GM18907 (cell line): ENCODE results near the gene STEAP4.

ENCODE experiments used
- ATAC-seq: cut with Tn5 transposase; IDR thresholded peaks from one replicate; pipeline ENCODE4 v1.9.1; 2021; ENCODE audit warnings: mild to moderate bottlenecking, moderate library complexity; ENCODE audit not compliant: unreplicated experiment

The STEAP4 gene

GRCh38 chr7:88306590-88307048, at the start of gene STEAP4:
STEAP4 (minus strand) TSS chr7:88306894; CDS start chr7:88284269, 22,625 bp downstream.
- peak; percentile 60 for ATAC-seq

GRCh38 chr7:88355011-88355410, 48.3 kb upstream of the STEAP4 start:
- ATAC-seq, result no peak

GRCh38 chr7:88350118-88350517, 43.4 kb upstream of the STEAP4 start:
- no peak for ATAC-seq

GRCh38 chr7:88347517-88347916, 40.8 kb upstream of the STEAP4 start:
- ATAC-seq, result no peak

GRCh38 chr7:88347090-88347489, 40.4 kb upstream of the STEAP4 start:
- no peak for ATAC-seq

GRCh38 chr7:88346357-88346756, 39.7 kb upstream of the STEAP4 start:
- ATAC-seq, result no peak

GRCh38 chr7:88344956-88345832, 38.5 kb upstream of the STEAP4 start:
- ATAC-seq, result peak; percentile 72

- ATAC-seq, result no peak
Observed at GRCh38 chr7:88344271-88344670, 37.6 kb upstream of the STEAP4 start.

- no peak for ATAC-seq
Observed at GRCh38 chr7:88339195-88339922, 32.7 kb upstream of the STEAP4 start.

GRCh38 chr7:88338503-88338902, 31.8 kb upstream of the STEAP4 start:
- ATAC-seq, result no peak

GRCh38 chr7:88337572-88337971, 30.9 kb upstream of the STEAP4 start:
- ATAC-seq, result no peak

- no peak for ATAC-seq
Observed at GRCh38 chr7:88331322-88331721, 24.6 kb upstream of the STEAP4 start.

- ATAC-seq, result no peak
Observed at GRCh38 chr7:88329532-88330463, 23.1 kb upstream of the STEAP4 start.

GRCh38 chr7:88328787-88329186, 22.1 kb upstream of the STEAP4 start:
- ATAC-seq, result peak; percentile 66

GRCh38 chr7:88324699-88325098, 18.0 kb upstream of the STEAP4 start:
- ATAC-seq, result no peak

GRCh38 chr7:88322151-88322550, 15.5 kb upstream of the STEAP4 start:
- ATAC-seq, result peak; percentile 49

- ATAC-seq, result peak; percentile 64
Observed at GRCh38 chr7:88321694-88322093, 15.0 kb upstream of the STEAP4 start.

- ATAC-seq, result no peak
Observed at GRCh38 chr7:88318196-88318595, 11.5 kb upstream of the STEAP4 start.

- ATAC-seq, result no peak
Observed at GRCh38 chr7:88317422-88317821, 10.7 kb upstream of the STEAP4 start.

GRCh38 chr7:88316456-88316855, 9.8 kb upstream of the STEAP4 start:
- ATAC-seq, result no peak

- no peak for ATAC-seq
Observed at GRCh38 chr7:88315522-88315921, 8.8 kb upstream of the STEAP4 start.
